ENCODE results near the gene LPO. TPM values are rescaled to one million over a fixed set of nuclear protein-coding genes. Genes with fewer than 3 reads are reported as not detected.

The LPO gene
- total RNA-seq, 1 experiment from 2014 or later = not detected

DNA sequence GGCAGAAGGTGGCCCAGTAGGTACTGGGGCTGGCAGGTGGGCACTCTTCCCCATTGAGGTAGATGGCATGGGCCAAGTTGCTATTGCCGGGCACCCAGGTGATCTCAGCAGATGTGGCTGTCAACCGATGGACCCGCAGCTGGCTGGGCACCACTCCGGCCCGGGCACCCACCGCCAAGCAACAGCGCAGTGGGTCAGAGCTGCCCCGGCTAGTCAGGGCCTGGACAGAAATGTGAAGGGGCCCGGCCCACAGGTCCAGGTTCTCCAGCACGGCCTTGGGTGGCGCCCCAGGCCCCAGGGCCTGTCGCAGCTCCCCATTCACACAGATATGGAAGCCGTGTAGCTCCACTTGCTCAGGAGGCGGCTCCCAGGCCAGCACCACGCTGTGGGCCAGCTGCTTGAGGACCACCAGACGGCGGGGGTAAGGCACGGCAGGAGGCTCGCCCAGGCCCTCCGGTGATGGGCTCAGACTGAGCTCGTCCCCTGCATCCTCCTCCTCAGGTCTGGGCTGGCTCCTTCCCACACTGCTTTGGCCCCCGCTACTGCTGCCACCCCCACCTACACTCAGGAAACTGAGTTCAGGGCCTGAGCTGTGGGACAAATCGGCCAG is 73.7 kb downstream of the LPO start:
- H3K27ac ChIP-seq (ENCODE audit: low read length) = no peak overlapping the region
- H3K4me1 ChIP-seq (ENCODE audit: control insufficient read depth, insufficient read depth, low read length) = no peaks in the 10 kb centered on the region
- in situ Hi-C loops (cut with HindIII; ENCODE audit: low pct_unique_long_range_greater_than_20kb, low sequenced_read_pairs) (no loop called here), intact Hi-C loops (cut with micrococcal nuclease; ENCODE audit: unreplicated experiment) (no loop called here)
- ChIA-PET POLR2A (no interaction called here), CTCF (no interaction called here)
- ATAC-seq (no peak), DNase-seq (ENCODE audit: low read depth, low spot score) (no peak)
- TF ChIP-seq, protein P1, sequence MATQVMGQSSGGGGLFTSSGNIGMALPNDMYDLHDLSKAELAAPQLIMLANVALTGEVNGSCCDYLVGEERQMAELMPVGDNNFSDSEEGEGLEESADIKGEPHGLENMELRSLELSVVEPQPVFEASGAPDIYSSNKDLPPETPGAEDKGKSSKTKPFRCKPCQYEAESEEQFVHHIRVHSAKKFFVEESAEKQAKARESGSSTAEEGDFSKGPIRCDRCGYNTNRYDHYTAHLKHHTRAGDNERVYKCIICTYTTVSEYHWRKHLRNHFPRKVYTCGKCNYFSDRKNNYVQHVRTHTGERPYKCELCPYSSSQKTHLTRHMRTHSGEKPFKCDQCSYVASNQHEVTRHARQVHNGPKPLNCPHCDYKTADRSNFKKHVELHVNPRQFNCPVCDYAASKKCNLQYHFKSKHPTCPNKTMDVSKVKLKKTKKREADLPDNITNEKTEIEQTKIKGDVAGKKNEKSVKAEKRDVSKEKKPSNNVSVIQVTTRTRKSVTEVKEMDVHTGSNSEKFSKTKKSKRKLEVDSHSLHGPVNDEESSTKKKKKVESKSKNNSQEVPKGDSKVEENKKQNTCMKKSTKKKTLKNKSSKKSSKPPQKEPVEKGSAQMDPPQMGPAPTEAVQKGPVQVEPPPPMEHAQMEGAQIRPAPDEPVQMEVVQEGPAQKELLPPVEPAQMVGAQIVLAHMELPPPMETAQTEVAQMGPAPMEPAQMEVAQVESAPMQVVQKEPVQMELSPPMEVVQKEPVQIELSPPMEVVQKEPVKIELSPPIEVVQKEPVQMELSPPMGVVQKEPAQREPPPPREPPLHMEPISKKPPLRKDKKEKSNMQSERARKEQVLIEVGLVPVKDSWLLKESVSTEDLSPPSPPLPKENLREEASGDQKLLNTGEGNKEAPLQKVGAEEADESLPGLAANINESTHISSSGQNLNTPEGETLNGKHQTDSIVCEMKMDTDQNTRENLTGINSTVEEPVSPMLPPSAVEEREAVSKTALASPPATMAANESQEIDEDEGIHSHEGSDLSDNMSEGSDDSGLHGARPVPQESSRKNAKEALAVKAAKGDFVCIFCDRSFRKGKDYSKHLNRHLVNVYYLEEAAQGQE (IDR thresholded peaks at IDR 0.05; ENCODE audit: insufficient read depth in 1 of 2, low read depth in 2 of 2, low read length in 1 of 2) = no peak
- TF ChIP-seq POLR2AphosphoS5 (IDR thresholded peaks at IDR 0.05; ENCODE audit: low read depth, low read length) = no peak
- no peak for TF ChIP-seq SIN3A (IDR thresholded peaks at IDR 0.05; ENCODE audit: borderline replicate concordance, insufficient read depth, low read depth, low read length)
- no peak for TF ChIP-seq TCF7L2 (IDR thresholded peaks at IDR 0.05; ENCODE audit: low read depth, low read length)
- TF ChIP-seq, protein P2, sequence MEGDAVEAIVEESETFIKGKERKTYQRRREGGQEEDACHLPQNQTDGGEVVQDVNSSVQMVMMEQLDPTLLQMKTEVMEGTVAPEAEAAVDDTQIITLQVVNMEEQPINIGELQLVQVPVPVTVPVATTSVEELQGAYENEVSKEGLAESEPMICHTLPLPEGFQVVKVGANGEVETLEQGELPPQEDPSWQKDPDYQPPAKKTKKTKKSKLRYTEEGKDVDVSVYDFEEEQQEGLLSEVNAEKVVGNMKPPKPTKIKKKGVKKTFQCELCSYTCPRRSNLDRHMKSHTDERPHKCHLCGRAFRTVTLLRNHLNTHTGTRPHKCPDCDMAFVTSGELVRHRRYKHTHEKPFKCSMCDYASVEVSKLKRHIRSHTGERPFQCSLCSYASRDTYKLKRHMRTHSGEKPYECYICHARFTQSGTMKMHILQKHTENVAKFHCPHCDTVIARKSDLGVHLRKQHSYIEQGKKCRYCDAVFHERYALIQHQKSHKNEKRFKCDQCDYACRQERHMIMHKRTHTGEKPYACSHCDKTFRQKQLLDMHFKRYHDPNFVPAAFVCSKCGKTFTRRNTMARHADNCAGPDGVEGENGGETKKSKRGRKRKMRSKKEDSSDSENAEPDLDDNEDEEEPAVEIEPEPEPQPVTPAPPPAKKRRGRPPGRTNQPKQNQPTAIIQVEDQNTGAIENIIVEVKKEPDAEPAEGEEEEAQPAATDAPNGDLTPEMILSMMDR (IDR thresholded peaks at IDR 0.05) = no peak
- BruUV-seq (replicated peaks) = no TSS peak
- no peak overlapping the region for H3K4me3 ChIP-seq (ENCODE audit: low read depth in 2 of 2, low read length in 2 of 2)
- no peaks in the 10 kb centered on the region for H3K36me3 ChIP-seq (ENCODE audit: control insufficient read depth, insufficient read depth, low read length)
- H3K27me3 ChIP-seq (ENCODE audit: control insufficient read depth, insufficient read depth, low read length) = no peaks in the 10 kb centered on the region
- no peaks in the 10 kb centered on the region for H3K9me3 ChIP-seq (ENCODE audit: control insufficient read depth, insufficient read depth, low read depth, low read length)

DNA sequence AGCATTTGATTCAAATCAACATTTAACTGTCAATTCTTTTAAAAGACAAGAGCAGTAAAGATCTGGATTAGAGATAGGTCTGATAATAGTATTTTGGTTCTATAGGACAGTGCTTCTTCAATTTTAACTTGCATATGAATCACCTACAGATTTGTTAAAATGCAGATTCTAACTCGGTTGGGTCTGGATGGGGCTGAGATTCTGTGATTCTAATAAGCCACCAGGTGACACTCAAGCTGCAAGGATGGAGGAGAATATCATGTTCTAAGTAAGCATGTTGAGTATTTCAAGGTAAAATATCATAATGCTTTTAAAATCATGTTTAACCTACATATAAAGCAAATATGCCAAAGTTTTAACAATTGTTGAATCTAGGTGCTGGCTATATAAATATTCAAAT is 74.4 kb downstream of the LPO start:
- POLR2A ChIA-PET = no interaction called here
- H3K4me3 ChIP-seq (ENCODE audit: low read depth in 2 of 2, low read length in 2 of 2) = no peak overlapping the region
- TF ChIP-seq POLR2AphosphoS5 (IDR thresholded peaks at IDR 0.05; ENCODE audit: low read depth, low read length) (no peak), SIN3A (IDR thresholded peaks at IDR 0.05; ENCODE audit: borderline replicate concordance, insufficient read depth, low read depth, low read length) (no peak), TCF7L2 (IDR thresholded peaks at IDR 0.05; ENCODE audit: low read depth, low read length) (no peak)
- TF ChIP-seq, protein P2 (IDR thresholded peaks at IDR 0.05) = no peak; the same call in 1 of the 2 replicates
- TF ChIP-seq, protein P1 (IDR thresholded peaks at IDR 0.05; ENCODE audit: insufficient read depth in 1 of 2, low read depth in 2 of 2, low read length in 1 of 2) = no peak
- DNase-seq (ENCODE audit: low read depth, low spot score) = no peak
- CTCF ChIA-PET = no interaction called here
- no peak for ATAC-seq
- intact Hi-C loops (cut with micrococcal nuclease; ENCODE audit: unreplicated experiment) (no loop called here), in situ Hi-C loops (cut with HindIII; ENCODE audit: low pct_unique_long_range_greater_than_20kb, low sequenced_read_pairs) (no loop called here)
- H3K27ac ChIP-seq (ENCODE audit: low read length) = no peak overlapping the region
- no peaks in the 10 kb centered on the region for H3K27me3 ChIP-seq (ENCODE audit: control insufficient read depth, insufficient read depth, low read length)
- no peaks in the 10 kb centered on the region for H3K4me1 ChIP-seq (ENCODE audit: control insufficient read depth, insufficient read depth, low read length)
- no peaks in the 10 kb centered on the region for H3K36me3 ChIP-seq (ENCODE audit: control insufficient read depth, insufficient read depth, low read length)
- no TSS peak for BruUV-seq (replicated peaks)
- H3K9me3 ChIP-seq (ENCODE audit: control insufficient read depth, insufficient read depth, low read depth, low read length) = no peaks in the 10 kb centered on the region

Measured in Panc1 (cell line).